SU-DHL-6 (cell line): ENCODE measurements around the gene PARP16.

ENCODE experiments used
- H2AFZ ChIP-seq: fragments of 200-600 bp; sonication (generic); 2 replicates; pipeline ENCODE4 v1.6.1; 2014; ENCODE audit warnings: low read depth, mild to moderate bottlenecking, moderate library complexity, mixed read lengths, antibody characterized with exemption, low read length; ENCODE audit not compliant: severe bottlenecking
- H3F3A ChIP-seq: fragments of 200-600 bp; shearing (Covaris generic); 2 replicates; pipeline ENCODE4 v1.6.0; 2016; ENCODE audit warnings: antibody characterized with exemption, mild to moderate bottlenecking; ENCODE audit not compliant: insufficient read depth
- H3K27ac ChIP-seq: fragments of 200-600 bp; sonication (generic); 2 replicates; pipeline ENCODE4 v1.5.1; 2016; ENCODE audit warnings: low read depth, mild to moderate bottlenecking, low read length, moderate library complexity, mixed read lengths
- H3K27me3 ChIP-seq: fragments of 200-600 bp; sonication (generic), shearing (Covaris generic); 2 replicates; pipeline ENCODE4 v1.6.0; 2014; ENCODE audit warnings: mild to moderate bottlenecking, low read length
- H3K36me3 ChIP-seq: fragments of 200-600 bp; sonication (generic); 2 replicates; pipeline ENCODE4 v1.6.1; 2014; ENCODE audit warnings: mild to moderate bottlenecking, low read length, mixed read lengths
- H3K4me2 ChIP-seq: fragments of 300-600, 200-600 bp; shearing (Covaris generic), sonication (generic); 2 replicates; pipeline ENCODE4 v1.6.0; 2014; ENCODE audit warnings: low read length, low read depth, mild to moderate bottlenecking; ENCODE audit not compliant: poor library complexity, severe bottlenecking
- H3K4me3 ChIP-seq: fragments of 200-600 bp; sonication (generic); 2 replicates; pipeline ENCODE4 v1.5.1; 2014; ENCODE audit warnings: antibody characterized with exemption, low read length, mild to moderate bottlenecking, mixed read lengths; ENCODE audit not compliant: insufficient read depth, poor library complexity, severe bottlenecking
- H3K79me2 ChIP-seq: fragments of 200-600 bp; sonication (generic); 2 replicates; pipeline ENCODE4 v1.6.1; 2014; ENCODE audit warnings: mild to moderate bottlenecking, low read length, moderate library complexity; ENCODE audit not compliant: insufficient read depth
- H3K9ac ChIP-seq: fragments of 200-600 bp; sonication (generic); 2 replicates; pipeline ENCODE4 v1.7.0; 2014; ENCODE audit warnings: mild to moderate bottlenecking, low read length
- H3K9me2 ChIP-seq: fragments of 200-600 bp; sonication (generic); replicated peaks from 2 replicates; pipeline ENCODE4 v1.6.1; 2014; ENCODE audit warnings: low read length; ENCODE audit not compliant: insufficient read depth
- H3K9me3 ChIP-seq: fragments of 200-600 bp; sonication (generic); 2 replicates; pipeline ENCODE4 v1.6.1; 2014; ENCODE audit warnings: low read length, mixed read lengths; ENCODE audit not compliant: insufficient read depth
- H4K20me1 ChIP-seq: fragments of 200-600 bp; sonication (generic); 2 replicates; pipeline ENCODE4 v1.6.1; 2014; ENCODE audit warnings: low read depth, mild to moderate bottlenecking, antibody characterized with exemption, low read length, moderate library complexity, mixed read lengths
- CTCF ChIP-seq: fragments of 200-600 bp; sonication (generic); IDR thresholded peaks from one replicate; pipeline ENCODE4 v1.5.1; 2017; ENCODE audit warnings: antibody characterized with exemption, mild to moderate bottlenecking, low read length, moderate library complexity; ENCODE audit not compliant: insufficient read depth, poor library complexity, severe bottlenecking
- EZH2phosphoT487 ChIP-seq: fragments of 200-600 bp; sonication (generic), shearing (Covaris generic); conservative IDR thresholded peaks from 2 replicates; pipeline ENCODE4 v1.6.1; 2018; ENCODE audit warnings: mild to moderate bottlenecking, antibody characterized with exemption, low read length, moderate library complexity, mixed read lengths

The PARP16 gene

GRCh38 chr15:65278480-65278879 is 8.2 kb downstream of the PARP16 start:
- H3K9me3 ChIP-seq, result no peaks in the 10 kb centered on the region
- H4K20me1 ChIP-seq, result no peaks in the 10 kb centered on the region
- no peak overlapping the region for H2AFZ ChIP-seq
- H3K27me3 ChIP-seq, result no peaks in the 10 kb centered on the region
- no peak overlapping the region for H3K4me2 ChIP-seq
- no peak overlapping the region for H3K4me3 ChIP-seq
- no peak for TF ChIP-seq CTCF
- no peak for TF ChIP-seq EZH2phosphoT487
- no peaks in the 10 kb centered on the region for H3K79me2 ChIP-seq
- H3F3A ChIP-seq, result no peaks in the 10 kb centered on the region
- H3K27ac ChIP-seq, result no peak overlapping the region
- H3K9me2 ChIP-seq, result no peaks in the 10 kb centered on the region
- H3K9ac ChIP-seq, result no peak overlapping the region
- H3K36me3 ChIP-seq, result no peaks in the 10 kb centered on the region

GRCh38 chr15:65277015-65277414 is 9.7 kb downstream of the PARP16 start:
- Histone ChIP-seq H3K9me3 (no peaks in the 10 kb centered on the region), H3K9me2 (no peaks in the 10 kb centered on the region), H3F3A (no peaks in the 10 kb centered on the region), H2AFZ (no peak overlapping the region), H3K4me3 (no peak overlapping the region), H3K36me3 (no peaks in the 10 kb centered on the region), H3K27me3 (no peaks in the 10 kb centered on the region), H4K20me1 (no peaks in the 10 kb centered on the region), H3K27ac (no peak overlapping the region), H3K79me2 (no peaks in the 10 kb centered on the region), H3K9ac (no peak overlapping the region), H3K4me2 (no peak overlapping the region)
- TF ChIP-seq CTCF (no peak), EZH2phosphoT487 (no peak)

GRCh38 chr15:65275728-65276126 is 11.0 kb downstream of the PARP16 start:
- Histone ChIP-seq H2AFZ (no peak overlapping the region), H3F3A (no peaks in the 10 kb centered on the region), H4K20me1 (no peaks in the 10 kb centered on the region), H3K27ac (no peak overlapping the region), H3K36me3 (no peaks in the 10 kb centered on the region), H3K9me2 (no peaks in the 10 kb centered on the region), H3K9ac (no peak overlapping the region), H3K27me3 (no peaks in the 10 kb centered on the region), H3K4me3 (no peak overlapping the region), H3K9me3 (no peaks in the 10 kb centered on the region), H3K79me2 (no peaks in the 10 kb centered on the region), H3K4me2 (no peak overlapping the region)
- TF ChIP-seq CTCF (no peak), EZH2phosphoT487 (no peak)
